Endothelial cell of umbilical vein (primary cell): Measurements from ENCODE around the gene CERKL. TPM values are rescaled to one million over a fixed set of nuclear protein-coding genes. Genes with fewer than 3 reads are reported as not detected.

ENCODE experiments used
- BruUV-seq: library from RNA; stranded (reverse); fragments of 400-500 nt; replicated peaks from 2 replicates; lab custom pipeline; 2021; lab: Mats Ljungman, UMichigan
- CTCF ChIA-PET: fragments of 300-600, 350-600 bp; sonication (Branson Sonifier 250); formaldehyde crosslinking; loops from one replicate; lab custom pipeline; 2021; ENCODE audit warnings: antibody characterized with exemption, inconsistent platforms; lab: Charles Lee
- POLR2A ChIA-PET: fragments of 300-600, 350-600 bp; sonication (Branson Sonifier 250); formaldehyde crosslinking; loops from one replicate; lab custom pipeline; 2021; ENCODE audit warnings: antibody characterized with exemption, inconsistent platforms; lab: Charles Lee
- DNase-seq: peaks from one replicate; pipeline ENCODE4 v3.0.0-alpha.2; 2011; ENCODE audit warnings: low read depth, low spot score
- FAIRE-seq: peaks from 2 replicates; lab custom pipeline; 2011; peaks lifted over from hg19 to GRCh38; lab: Jason Lieb, UNC
- H2AFZ ChIP-seq: 2 replicates; pipeline ENCODE4 v1.6.0; 2012; ENCODE audit warnings: low read depth, low read length, control low read depth, inconsistent platforms
- H3K27ac ChIP-seq: 2 replicates; pipeline ENCODE4 v1.5.1; 2011; ENCODE audit warnings: low read depth, mild to moderate bottlenecking, control low read depth, low read length, moderate library complexity; ENCODE audit not compliant: insufficient read depth
- H3K27me3 ChIP-seq, 2 experiments: 2 replicates each; pipeline versions ENCODE4 v1.6.0 to v1.6.1; 2011; ENCODE audit warnings: low read length in 2 of 2, mixed read lengths in 1 of 2; ENCODE audit not compliant: control insufficient read depth in 2 of 2, insufficient read depth in 2 of 2
- H3K36me3 ChIP-seq, 2 experiments: 2 replicates in 1 of 2; 3 replicates in 1 of 2; pipeline ENCODE4 v1.5.1; 2011; ENCODE audit warnings: low read length in 2 of 2, mild to moderate bottlenecking in 1 of 2, moderate library complexity in 1 of 2; ENCODE audit not compliant: control insufficient read depth in 2 of 2, insufficient read depth in 2 of 2; ENCODE audit errors: extremely low read depth in 1 of 2
- H3K4me1 ChIP-seq: 3 replicates; pipeline ENCODE4 v1.5.1; 2011; ENCODE audit warnings: mild to moderate bottlenecking, low read length; ENCODE audit not compliant: control insufficient read depth, insufficient read depth; ENCODE audit errors: extremely low read depth
- H3K4me2 ChIP-seq: 2 replicates; pipeline ENCODE4 v1.6.1; 2011; ENCODE audit warnings: low read length, control low read depth, mixed read lengths; ENCODE audit not compliant: insufficient read depth
- H3K4me3 ChIP-seq, 3 experiments: fragments of 200-600 bp in 1 of 3; sonication (generic), shearing (Covaris generic) in 1 of 3; replicated peaks in 1 of 3; 2 replicates each; pipeline ENCODE4 v1.5.1; 2011 to 2016; ENCODE audit warnings: control low read depth in 3 of 3, low read length in 3 of 3, mild to moderate bottlenecking in 2 of 3, inconsistent platforms in 1 of 3, low read depth in 1 of 3, moderate library complexity in 1 of 3; ENCODE audit not compliant: insufficient read depth in 1 of 3
- H3K79me2 ChIP-seq: 2 replicates; pipeline ENCODE4 v1.6.0; 2012; ENCODE audit warnings: low read length, inconsistent platforms; ENCODE audit not compliant: control insufficient read depth, insufficient read depth
- H3K9ac ChIP-seq: replicated peaks from 2 replicates; pipeline ENCODE3; 2011; ENCODE audit warnings: low read length, control low read depth; ENCODE audit not compliant: insufficient read depth; ENCODE audit errors: extremely low read depth
- H3K9me1 ChIP-seq: replicated peaks from 3 replicates; pipeline ENCODE4 v1.6.0; 2011; ENCODE audit warnings: mild to moderate bottlenecking, low read length; ENCODE audit not compliant: control insufficient read depth, insufficient read depth; ENCODE audit errors: extremely low read depth
- H3K9me3 ChIP-seq: replicated peaks from 2 replicates; pipeline ENCODE4 v1.5.1; 2012; ENCODE audit warnings: low read length, inconsistent platforms; ENCODE audit not compliant: control insufficient read depth, insufficient read depth
- H4K20me1 ChIP-seq: replicated peaks from 2 replicates; pipeline ENCODE3; 2011; ENCODE audit warnings: mild to moderate bottlenecking, low read length; ENCODE audit not compliant: control insufficient read depth, insufficient read depth; ENCODE audit errors: extremely low read depth
- EZH2 ChIP-seq: IDR thresholded peaks from 2 replicates; pipeline ENCODE4 v1.6.1; 2012; ENCODE audit warnings: borderline replicate concordance, low read depth, mild to moderate bottlenecking, moderate library complexity, low read length, inconsistent platforms; ENCODE audit not compliant: severe bottlenecking
- FOS ChIP-seq: IDR thresholded peaks from 2 replicates; pipeline ENCODE4 v1.6.1; 2011; ENCODE audit warnings: mild to moderate bottlenecking, low read length, moderate library complexity, borderline replicate concordance; ENCODE audit not compliant: insufficient read depth
- GATA2 ChIP-seq: IDR thresholded peaks from 2 replicates; pipeline ENCODE4 v1.7.0; 2011; ENCODE audit warnings: low read depth, mild to moderate bottlenecking, moderate library complexity, mixed read lengths, low read length; ENCODE audit not compliant: insufficient read length, insufficient read depth
- JUN ChIP-seq: IDR thresholded peaks from 2 replicates; pipeline ENCODE4 v1.6.1; 2011; ENCODE audit warnings: borderline replicate concordance, low read depth; ENCODE audit not compliant: insufficient read length, insufficient read depth
- MYC ChIP-seq: IDR thresholded peaks from one replicate; pipeline ENCODE4 v1.6.1; 2011; ENCODE audit warnings: mild to moderate bottlenecking, low read depth, low read length
- POLR2A ChIP-seq: IDR thresholded peaks from 2 replicates; pipeline ENCODE4 v1.6.1; 2012; ENCODE audit warnings: low read depth, mild to moderate bottlenecking, control low read depth, low read length
- POLR2AphosphoS5 ChIP-seq: IDR thresholded peaks from 2 replicates; pipeline ENCODE4 v1.6.1; 2012; ENCODE audit warnings: low read depth, mild to moderate bottlenecking, control low read depth, low read length, moderate library complexity; ENCODE audit not compliant: insufficient read depth
- dilution Hi-C: fragments of 300-500 bp; cut with MboI; formaldehyde crosslinking; loops from one replicate; pipeline ENCODE4 v1.15.0; 2019; ENCODE audit warnings: low sequenced_read_pairs; ENCODE audit not compliant: extremely low pct_ligation_motif_present
- intact Hi-C: fragments of 100-400 bp; cut with micrococcal nuclease; formaldehyde crosslinking; loops from one replicate; pipeline ENCODE4 v1.10.0; 2022
- polyA plus RNA-seq, 4 experiments: library from polyadenylated mRNA; depleted of rRNA in 3 of 4; stranded (reverse) in 3 of 4; unstranded in 1 of 4; fragments of >200 nt; gene quantifications; 2 replicates each; pipeline versions ENCODE4 v1.2.1 to v1.2.3, GENCODE V29; 2011 to 2012; ENCODE audit warnings: missing spikeins in 1 of 4
- total RNA-seq: library from RNA; stranded (reverse); gene quantifications from 2 replicates; pipeline ENCODE4 v1.2.3, GENCODE V29; 2021
- TF ChIP-seq, protein P1 (sequence below): IDR thresholded peaks from 2 replicates; pipeline ENCODE4 v1.6.1; 2011; ENCODE audit not compliant: insufficient read depth, insufficient read length
- TF ChIP-seq, protein P2 (sequence below), 2 donors: IDR thresholded peaks; 1 replicate in 1 of 2; 2 replicates in 1 of 2; pipeline ENCODE4 v1.5.1; 2011; ENCODE audit warnings: low read length in 2 of 2, mild to moderate bottlenecking in 2 of 2, moderate library complexity in 2 of 2, control low read depth in 1 of 2, inconsistent platforms in 1 of 2, low read depth in 1 of 2; ENCODE audit not compliant: insufficient read depth in 1 of 2; ENCODE audit errors: extremely low read depth in 1 of 2

Gene CERKL
- total and polyA plus RNA-seq, 2 donors (not counting 3 experiments of a cell fraction or from before 2014, with no cell fraction given): not detected

DNA sequence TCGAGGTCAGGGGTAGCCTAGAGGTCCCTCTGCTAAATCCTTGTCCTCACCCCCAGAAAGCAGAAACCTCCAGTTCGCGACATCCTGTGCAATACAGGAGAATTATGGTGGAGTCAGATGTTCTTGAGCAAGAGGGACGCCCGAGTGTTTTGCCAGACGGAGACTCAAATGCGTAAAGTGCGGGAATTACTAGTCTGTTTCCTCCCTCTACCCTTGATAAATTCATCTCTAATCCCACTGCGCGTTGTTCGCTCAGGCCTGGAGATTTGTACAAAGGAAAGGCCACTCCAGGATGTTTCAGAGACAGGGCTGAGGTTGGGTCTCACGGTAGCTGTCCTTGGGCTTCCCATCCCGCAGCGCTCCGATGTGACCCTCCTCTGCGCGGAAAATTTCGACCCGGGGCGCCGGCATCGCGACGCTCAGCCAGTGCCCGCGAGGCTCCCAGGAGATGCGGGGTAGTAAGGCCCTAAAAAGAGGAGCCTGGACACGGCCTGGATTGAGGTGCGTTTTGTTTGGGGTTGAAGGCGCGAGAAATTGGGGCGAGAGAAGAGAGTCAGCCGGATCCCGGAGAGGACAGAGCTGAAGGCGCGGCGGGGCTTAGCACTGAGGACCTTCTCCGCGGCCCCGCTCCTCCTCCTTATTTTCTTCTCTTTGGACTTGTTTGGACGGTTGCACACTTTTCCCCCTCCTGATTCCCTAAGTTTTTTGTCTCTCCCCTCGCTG lies 26.1 kb upstream of the CERKL start:
- Histone ChIP-seq H3K27ac (no peak overlapping the region), H3K79me2 (no peaks in the 10 kb centered on the region), H3K4me1 (no peaks in the 10 kb centered on the region), H3K27me3 (peaks cover 67 to 89% of the 10 kb centered on the region in 2 experiments), H3K9ac (no peak overlapping the region), H3K4me2 (no peak overlapping the region), H3K9me3 (no peaks in the 10 kb centered on the region), H4K20me1 (no peaks in the 10 kb centered on the region), H3K4me3 (no peak overlapping the region), H3K36me3 (no peaks in the 10 kb centered on the region), H2AFZ (no peak overlapping the region), H3K9me1 (no peaks in the 10 kb centered on the region)
- intact Hi-C loops (no loop called here), dilution Hi-C loops (no loop called here)
- BruUV-seq: no TSS peak
- TF ChIP-seq GATA2 (no peak), MYC (no peak), EZH2 (peak; percentile 85), POLR2A (no peak)
- TF ChIP-seq, protein P1, sequence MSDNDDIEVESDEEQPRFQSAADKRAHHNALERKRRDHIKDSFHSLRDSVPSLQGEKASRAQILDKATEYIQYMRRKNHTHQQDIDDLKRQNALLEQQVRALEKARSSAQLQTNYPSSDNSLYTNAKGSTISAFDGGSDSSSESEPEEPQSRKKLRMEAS: no peak
- POLR2A ChIA-PET: no interaction called here
- no peak for FAIRE-seq
- CTCF ChIA-PET: no interaction called here
- no peak for DNase-seq

DNA sequence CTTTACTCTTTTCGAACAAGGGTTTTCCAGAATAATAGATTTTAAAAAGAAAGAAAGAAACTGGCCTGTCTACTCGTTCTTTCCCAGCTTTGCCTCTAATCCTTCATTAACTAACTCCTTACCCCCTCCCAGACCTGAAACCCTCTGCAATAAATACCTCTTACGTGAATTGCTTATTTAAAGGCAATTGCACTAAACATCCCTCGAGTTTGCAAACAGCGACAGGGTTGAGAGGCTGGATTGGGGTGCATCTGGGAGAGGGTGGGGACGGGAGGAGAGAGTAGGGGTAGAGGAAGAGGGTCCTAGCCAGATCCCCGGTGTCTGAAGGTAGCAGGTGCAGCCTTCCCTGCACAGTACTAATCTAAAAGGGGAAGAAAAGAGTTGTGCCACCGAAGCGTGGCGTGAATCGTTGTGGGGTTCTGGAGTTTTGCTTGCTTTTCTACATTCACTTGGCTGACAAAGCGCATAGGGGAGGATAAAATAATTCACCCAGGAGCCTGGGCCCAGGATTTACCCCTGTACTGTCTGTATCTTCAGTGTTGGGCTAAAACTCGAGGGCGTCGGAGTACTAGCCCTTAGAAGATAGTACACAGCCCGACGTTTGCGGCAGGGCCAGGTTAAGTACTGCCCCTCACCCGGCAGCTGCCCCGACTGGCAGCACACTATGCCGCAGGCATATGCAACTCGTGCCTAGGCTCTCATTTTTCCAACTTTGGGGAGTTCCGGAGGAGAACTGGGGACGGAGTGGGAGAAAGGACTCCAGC lies 25.3 kb upstream of the CERKL start:
- Histone ChIP-seq H2AFZ (no peak overlapping the region), H3K4me1 (no peaks in the 10 kb centered on the region), H3K9me3 (no peaks in the 10 kb centered on the region), H3K36me3 (no peaks in the 10 kb centered on the region), H3K9me1 (no peaks in the 10 kb centered on the region), H3K27me3 (peaks cover 70 to 89% of the 10 kb centered on the region in 2 experiments), H3K4me3 (no peak overlapping the region), H4K20me1 (no peaks in the 10 kb centered on the region), H3K4me2 (no peak overlapping the region), H3K79me2 (no peaks in the 10 kb centered on the region), H3K9ac (no peak overlapping the region), H3K27ac (no peak overlapping the region)
- no peak for TF ChIP-seq MYC
- no peak for TF ChIP-seq POLR2A
- no peak for TF ChIP-seq POLR2AphosphoS5
- TF ChIP-seq, protein P2, sequence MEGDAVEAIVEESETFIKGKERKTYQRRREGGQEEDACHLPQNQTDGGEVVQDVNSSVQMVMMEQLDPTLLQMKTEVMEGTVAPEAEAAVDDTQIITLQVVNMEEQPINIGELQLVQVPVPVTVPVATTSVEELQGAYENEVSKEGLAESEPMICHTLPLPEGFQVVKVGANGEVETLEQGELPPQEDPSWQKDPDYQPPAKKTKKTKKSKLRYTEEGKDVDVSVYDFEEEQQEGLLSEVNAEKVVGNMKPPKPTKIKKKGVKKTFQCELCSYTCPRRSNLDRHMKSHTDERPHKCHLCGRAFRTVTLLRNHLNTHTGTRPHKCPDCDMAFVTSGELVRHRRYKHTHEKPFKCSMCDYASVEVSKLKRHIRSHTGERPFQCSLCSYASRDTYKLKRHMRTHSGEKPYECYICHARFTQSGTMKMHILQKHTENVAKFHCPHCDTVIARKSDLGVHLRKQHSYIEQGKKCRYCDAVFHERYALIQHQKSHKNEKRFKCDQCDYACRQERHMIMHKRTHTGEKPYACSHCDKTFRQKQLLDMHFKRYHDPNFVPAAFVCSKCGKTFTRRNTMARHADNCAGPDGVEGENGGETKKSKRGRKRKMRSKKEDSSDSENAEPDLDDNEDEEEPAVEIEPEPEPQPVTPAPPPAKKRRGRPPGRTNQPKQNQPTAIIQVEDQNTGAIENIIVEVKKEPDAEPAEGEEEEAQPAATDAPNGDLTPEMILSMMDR (IDR thresholded peaks at IDR 0.05; ENCODE audit: extremely low read depth in 1 of 2, insufficient read depth in 1 of 2, low read depth in 1 of 2, low read length in 2 of 2): no peak
- no peak for TF ChIP-seq JUN
- no peak for TF ChIP-seq GATA2
- no peak for TF ChIP-seq EZH2
- TF ChIP-seq FOS: no peak
- TF ChIP-seq, protein P1: no peak
- FAIRE-seq (no peak), DNase-seq (no peak)
- CTCF ChIA-PET: no interaction called here
- dilution Hi-C loops (no loop called here), intact Hi-C loops (no loop called here)
- POLR2A ChIA-PET: no interaction called here
- no TSS peak for BruUV-seq
